ENCODE results near the gene JARID2.

Gene JARID2
- 82.6 to 151 (median 94.4) reads per million in 4 experiments for total RNA-seq

DNA sequence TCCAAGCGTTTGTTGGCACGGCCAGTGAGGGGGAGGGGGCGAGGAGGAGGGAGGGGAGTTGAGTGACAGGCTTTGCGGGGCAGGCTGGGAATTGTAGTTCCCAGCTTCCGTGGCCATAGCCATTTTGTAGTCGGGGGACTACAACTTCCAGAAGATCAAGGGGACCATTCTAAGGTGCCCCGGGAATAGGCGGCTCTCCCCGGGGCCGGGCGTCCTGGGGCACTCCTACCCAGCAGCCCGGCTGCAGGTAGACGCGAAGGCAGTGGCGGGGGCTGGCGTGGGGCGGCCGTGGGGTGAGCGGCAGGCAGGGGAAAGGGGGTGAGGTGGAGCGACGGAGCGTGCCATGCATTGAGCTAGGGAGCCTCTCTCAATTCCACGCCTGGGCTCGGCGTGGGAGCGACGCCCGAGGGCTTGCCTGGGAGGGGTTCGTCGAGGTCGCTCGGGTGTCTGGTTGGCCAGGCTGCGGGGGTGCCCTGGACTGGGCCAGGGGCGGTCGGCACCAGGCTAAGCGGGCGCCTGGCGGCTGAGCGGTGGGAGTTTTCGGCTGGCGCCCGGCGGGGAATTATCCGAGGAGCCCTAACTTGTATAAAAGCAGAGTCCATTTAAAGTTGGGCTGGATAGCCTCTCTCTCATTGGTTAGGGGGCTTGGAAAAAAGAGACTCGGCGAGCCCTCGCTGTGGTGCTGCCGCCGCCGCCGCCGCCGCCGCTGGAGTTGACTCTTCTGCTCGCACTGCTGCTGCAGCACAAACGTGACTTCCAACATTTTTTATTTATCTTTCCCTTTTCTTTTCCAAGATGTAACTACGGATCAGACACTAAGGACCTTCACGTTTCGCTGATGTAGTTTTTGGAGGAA, at the start of gene JARID2:
TSS of gene JARID2 (plus strand) at position 709 of the 856 bp plus-strand sequence. CDS start 471 bp downstream, outside the sequence.
- peak; percentile 90 for DNase-seq

DNA sequence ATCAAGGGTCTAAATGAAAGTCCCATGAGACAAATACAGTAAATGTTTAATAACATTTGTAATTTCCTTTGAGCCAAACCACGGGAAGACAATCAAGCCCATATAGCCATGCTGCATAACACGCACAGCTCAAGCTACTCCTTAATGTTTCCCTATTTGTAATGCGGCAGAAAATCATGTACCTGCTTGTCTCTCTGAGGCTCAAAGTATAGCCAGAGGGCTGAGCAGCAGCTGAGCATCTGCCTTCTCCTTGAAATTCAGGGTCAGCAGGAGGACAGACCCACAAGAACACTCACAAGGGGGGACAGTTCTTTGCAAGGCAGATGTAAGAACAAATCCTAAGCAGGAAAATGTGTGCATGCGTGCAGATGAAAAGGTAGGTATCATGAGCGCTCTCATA, 45.8 kb upstream of the JARID2 start:
- DNase-seq, result no peak

DNA sequence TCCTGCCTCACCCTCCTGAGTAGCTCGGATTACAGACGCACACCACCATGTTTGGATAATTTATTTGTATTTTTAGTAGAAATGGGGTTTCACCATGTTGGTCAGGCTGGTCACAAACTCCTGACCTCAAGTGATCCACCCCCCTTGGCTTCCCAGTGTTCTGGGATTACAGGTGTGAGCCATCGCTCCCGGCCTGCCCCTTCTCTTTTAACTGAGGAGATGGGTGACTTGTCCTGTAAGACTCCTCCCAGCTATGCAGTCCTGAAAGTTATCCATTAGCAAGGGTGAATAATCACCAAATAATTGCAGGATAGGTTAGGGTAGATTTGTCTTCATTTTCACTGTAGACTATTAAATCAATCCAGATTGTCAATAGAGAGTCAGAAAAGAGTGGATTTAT, 40.5 kb upstream of the JARID2 start:
- DNase-seq, result no peak

DNA sequence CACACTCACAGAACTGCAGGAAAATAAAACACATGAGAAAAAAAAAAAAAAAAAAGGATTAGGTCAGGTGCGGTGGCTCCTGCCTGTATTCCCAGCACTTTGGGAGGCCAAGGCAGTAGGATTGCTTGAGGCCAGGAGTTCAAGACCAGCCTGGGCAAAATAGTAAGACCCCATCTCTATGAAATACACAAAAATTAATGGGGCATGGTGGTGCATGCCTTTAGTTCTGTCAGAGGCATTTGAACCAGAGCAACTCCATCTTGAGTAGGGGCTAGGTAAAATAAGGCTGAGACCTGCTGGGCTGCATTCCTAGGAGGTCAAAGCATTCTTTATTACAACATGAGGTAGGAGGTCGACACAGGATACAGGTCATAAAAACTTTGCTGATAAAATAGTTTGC, 39.0 kb upstream of the JARID2 start:
- DNase-seq, result no peak

DNA sequence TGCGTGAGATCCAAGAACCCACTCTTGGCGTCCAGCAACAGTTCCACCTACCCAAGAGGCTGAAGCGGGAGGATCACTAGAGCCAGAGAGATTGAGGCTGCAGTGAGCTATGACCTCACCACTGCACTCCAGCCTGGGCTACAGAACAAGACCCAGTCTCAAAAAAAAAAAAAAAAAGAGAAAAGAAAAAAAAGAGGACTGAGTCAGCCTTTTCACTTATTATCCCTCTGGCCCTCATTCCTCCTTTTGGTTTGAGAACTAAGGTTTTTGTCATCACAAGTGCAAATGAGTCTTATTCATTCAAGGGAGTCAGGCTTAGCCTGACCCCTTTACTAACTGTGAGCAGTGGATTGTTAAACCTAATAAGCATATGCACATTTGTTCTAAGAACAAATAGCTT, 37.9 kb upstream of the JARID2 start:
- no peak for DNase-seq

- no peak for DNase-seq
Measured at GRCh38 chr6:15213838-15214400, 31.9 kb upstream of the JARID2 start.

- DNase-seq, result no peak
Measured at GRCh38 chr6:15218401-15218800, 27.5 kb upstream of the JARID2 start.

- no peak for DNase-seq
Measured at GRCh38 chr6:15220062-15220461, 25.8 kb upstream of the JARID2 start.

DNA sequence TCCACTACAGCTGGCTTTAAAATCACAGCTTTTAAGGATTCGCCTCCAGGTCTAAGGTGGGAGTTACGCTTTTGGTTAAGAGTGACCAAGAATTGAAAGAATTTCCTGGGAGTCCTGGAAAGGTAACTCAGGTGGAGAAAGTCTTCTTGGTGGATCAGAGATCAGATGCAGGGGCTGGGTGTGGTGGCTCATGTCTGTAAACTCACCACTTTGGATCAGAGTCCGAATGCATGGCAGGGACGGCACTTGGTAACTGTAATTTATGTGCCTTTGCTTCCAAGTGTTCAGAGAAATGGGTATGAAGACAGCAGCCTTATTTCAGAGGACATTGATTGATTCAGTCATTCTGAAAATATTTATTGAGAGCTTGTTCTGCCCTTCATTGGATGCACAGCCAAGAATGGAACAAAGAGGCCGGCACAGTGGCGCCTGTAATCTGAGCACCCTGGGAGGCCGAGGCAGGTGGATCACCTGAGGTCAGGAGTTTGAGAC, 18.0 kb upstream of the JARID2 start:
- no peak for DNase-seq

GRCh38 chr6:15230827-15231226, 15.0 kb upstream of the JARID2 start:
- DNase-seq, result no peak

DNA sequence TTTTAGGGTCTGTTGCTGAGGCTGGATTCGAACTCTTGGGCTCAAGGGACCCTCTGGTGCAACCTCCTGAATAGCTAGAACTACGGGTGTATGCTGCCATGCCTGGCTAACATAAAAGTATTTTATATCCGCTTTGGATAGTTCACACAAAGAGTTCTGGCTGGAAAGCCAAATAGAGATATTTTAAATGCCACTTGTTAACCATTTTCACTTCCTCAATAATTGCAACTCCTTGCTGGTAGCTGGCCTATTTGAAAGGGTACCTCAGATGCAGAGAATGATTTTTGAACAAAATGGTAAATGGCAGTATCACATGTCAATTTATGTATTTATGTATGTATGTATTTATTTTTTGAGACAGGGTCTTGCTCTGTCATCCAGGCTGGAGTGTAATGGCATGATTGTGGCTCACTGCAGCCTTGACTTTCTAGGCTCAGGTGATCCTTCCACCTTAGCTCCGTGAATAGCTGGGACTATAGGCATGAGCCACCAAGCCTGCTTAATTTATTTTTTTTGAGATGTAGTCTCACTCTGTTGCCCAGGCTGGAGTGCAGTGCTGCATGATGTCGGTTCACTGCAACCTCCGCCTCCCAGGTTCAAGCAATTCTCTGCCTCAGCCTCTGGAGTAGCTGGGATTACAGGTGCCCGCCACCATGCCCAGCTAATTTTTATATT, 12.9 kb upstream of the JARID2 start:
- DNase-seq, result no peak

- no peak for DNase-seq
Measured at GRCh38 chr6:15234068-15234758, 11.7 kb upstream of the JARID2 start.

- no peak for DNase-seq
Measured at GRCh38 chr6:15239616-15240364, 6.1 kb upstream of the JARID2 start.

DNA sequence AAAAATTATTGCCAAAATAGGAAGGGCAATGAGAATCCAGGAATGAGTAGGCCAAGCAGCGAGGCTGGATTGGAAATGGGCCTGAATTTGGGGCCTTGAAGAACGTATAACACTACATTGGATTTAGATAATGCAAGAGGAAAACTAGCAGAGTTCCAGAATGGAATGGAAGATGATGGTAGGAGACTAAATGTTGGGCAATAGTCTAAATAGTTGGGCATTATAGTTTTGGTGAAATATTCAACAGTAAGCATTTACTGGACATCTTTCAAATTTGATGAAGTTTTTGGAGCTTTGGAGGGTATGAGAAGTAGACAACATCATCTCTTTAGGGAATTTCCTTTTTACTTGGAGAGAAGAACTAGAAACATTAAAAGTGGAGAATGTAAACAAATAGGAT, 3.4 kb upstream of the JARID2 start:
- no peak for DNase-seq

DNA sequence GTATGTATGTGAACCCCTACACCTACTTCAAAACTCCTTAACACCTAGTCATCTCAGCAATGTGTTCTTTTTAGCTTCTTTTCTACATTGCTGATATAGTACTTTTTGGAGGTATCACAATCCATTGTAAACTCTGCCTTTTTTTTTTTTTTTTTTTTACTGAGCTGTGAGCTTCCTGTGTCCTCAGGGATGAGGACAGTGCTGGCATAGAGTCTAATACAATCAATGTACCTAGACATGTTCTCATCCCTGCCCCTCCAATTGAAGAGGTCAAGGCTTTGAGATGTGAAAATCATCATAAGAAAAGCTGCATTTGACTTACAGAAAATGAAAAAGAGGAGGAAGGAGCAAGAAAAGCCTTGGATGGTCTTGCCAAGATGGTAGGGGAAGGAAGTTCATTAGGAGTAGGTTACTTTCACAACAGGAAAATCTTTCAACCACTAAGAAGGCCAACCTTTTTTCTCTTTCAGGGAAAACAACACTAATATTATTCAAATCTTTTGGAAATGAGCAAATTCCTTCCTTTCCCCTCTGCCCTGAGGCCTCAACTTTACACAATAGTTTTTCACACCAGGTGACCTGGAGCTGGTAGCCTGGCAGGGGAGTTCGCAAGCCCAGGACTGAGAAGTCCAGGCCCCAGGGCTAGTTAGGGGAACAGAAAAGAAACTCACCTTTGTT, 2.8 kb upstream of the JARID2 start:
- no peak for DNase-seq

DNA sequence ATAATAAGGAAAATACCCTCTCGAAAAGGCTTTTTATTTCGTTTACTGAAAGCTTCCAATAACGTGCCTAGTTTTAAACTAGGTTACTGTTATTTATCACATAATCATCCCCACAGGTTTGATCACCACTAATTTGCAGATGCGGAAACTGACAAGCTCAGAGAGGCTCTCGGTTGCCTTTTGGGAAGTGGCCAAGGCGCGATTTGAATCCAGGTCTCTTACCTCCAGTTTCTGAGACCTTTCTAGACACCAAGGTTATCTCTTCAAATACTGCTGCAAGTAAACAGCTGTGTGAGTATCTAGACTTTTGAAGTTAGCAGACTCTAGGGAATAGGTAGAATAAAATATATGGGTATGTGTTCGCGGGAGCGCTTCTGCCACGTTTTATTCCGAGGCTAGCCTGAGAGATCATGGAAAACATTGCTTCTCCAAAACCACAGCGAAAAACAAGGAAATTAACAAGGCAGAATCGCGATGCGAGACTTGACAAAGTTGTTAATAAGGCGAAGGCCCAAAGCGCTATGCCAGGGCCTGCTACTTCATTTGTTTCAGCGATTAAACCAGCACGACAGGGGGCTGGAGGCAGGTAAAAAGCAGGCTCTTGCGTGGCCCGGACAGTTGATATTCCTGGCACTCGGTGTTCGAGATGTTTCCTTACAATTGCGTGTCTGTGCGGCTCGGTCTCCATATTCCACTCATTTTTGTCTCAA, 1.8 kb upstream of the JARID2 start:
- DNase-seq, result no peak

DNA sequence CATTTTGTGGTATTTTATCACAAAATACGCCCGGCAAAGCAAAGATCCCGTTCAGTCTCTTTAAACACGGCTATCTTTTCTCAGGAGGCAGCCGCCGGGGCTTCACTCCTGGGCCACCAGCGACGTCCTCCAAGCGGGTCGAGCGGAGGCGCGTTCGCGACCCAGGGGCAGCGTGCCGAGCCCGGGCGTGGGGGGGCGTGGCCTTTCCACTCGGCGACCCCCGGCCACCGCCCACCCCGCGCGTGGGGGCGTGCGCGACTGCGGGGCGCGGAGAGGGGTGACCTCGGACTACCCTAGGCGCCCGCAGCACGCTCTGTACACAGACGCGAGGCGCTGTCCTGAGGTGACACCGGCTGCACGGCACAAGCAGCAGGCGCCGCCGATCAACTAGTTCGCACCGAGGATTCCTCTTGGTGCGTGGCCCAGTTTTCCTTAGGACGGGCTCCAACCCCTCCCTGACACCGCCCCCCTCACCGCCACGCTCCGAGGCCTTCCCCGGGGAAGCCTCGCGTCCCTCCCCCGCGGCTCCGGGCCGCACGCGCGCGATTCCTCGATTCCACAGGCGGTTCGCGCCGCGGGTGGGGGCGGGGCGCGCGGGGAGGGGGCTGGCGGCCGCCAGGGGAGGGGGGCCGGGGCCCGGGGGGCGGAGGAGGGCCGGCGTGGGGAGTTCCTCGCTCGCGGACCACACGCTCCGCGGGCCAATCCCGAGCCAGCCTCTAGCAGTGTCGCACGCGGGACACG, 1.1 kb upstream of the JARID2 start:
- DNase-seq, result peak; percentile 69

- DNase-seq, result no peak
Measured at GRCh38 chr6:15246217-15246665, 372 bp downstream of the JARID2 start.

DNA sequence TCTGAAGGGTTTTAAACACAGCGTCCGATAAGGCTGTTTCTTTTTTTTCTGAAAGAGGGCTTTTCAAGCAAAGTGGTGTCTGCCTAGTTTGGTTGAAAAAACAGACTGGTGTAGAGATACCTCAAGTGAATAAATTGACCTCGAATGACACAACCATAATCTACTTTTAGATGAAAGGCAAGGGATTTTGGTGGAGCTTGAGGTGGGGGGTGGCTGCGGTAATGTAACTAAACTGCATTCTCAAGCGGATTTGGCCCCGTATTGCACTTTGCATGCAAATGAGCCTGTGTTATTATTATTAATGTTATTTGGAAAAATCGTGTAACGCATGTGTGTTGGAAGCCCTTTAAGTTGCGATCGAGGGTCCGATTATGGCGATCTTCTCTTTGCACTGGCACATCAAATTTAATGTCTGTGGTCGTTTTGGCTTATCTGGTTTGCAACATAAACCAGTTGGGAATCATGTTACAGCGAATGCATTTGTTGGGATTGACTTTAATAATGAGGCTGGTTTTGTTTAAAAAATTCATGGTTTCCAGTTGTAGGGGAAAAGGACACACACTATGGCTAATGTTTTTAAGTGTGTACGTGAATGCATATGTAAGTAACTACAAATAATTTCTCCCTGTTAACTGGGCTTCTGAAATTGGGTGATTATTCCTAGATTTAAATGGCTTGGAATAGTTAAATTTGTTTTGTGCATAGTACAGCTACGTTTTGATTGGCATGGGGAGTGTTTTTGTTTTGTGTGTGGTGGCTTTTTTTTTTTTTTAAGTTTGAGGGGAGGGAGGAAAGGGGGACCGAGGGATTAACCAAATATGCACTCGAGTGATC, 1.0 kb downstream of the JARID2 start:
- DNase-seq, result no peak
